Femur (tissue), 1 donor: ENCODE data around the gene CCR8.
"Not testable (repeated sequence)": the region's sequence is repeated elsewhere in the genome, so short reads cannot be mapped to it uniquely, and the experiment has no call there.

Experiments
- DNase-seq: peaks from one replicate; pipeline ENCODE4 v3.0.0-alpha.2; 2017

The CCR8 gene

GRCh38 chr3:39317571-39318169 is 11.8 kb upstream of the CCR8 start:
- DNase-seq, result no peak

- no peak for DNase-seq
Observed at GRCh38 chr3:39318301-39318700, 11.2 kb upstream of the CCR8 start.

GRCh38 chr3:39319249-39319648 is 10.3 kb upstream of the CCR8 start:
- no peak for DNase-seq

GRCh38 chr3:39321574-39321983 is 7.9 kb upstream of the CCR8 start:
- DNase-seq, result not testable (repeated sequence)

GRCh38 chr3:39322209-39322715 is 7.2 kb upstream of the CCR8 start:
- DNase-seq, result not testable (repeated sequence)

GRCh38 chr3:39322936-39323335 is 6.6 kb upstream of the CCR8 start:
- DNase-seq, result no peak

GRCh38 chr3:39323494-39323893 is 6.0 kb upstream of the CCR8 start:
- DNase-seq, result no peak

- DNase-seq, result no peak
Observed at GRCh38 chr3:39325236-39325635, 4.3 kb upstream of the CCR8 start.

GRCh38 chr3:39327053-39327745 is 2.3 kb upstream of the CCR8 start:
- DNase-seq, result no peak

- no peak for DNase-seq
Observed at GRCh38 chr3:39327746-39328349, 1.7 kb upstream of the CCR8 start.

- no peak for DNase-seq
Observed at GRCh38 chr3:39330824-39331223, 1.3 kb downstream of the CCR8 start.

- DNase-seq, result no peak
Observed at GRCh38 chr3:39332525-39332924, 3.0 kb downstream of the CCR8 start.

- no peak for DNase-seq
Observed at GRCh38 chr3:39333607-39334006, 4.1 kb downstream of the CCR8 start.

GRCh38 chr3:39334205-39334604 is 4.7 kb downstream of the CCR8 start:
- no peak for DNase-seq

GRCh38 chr3:39338201-39338600 is 8.7 kb downstream of the CCR8 start:
- DNase-seq, result no peak

GRCh38 chr3:39339086-39339485 is 9.6 kb downstream of the CCR8 start:
- no peak for DNase-seq

GRCh38 chr3:39343076-39343717 is 13.7 kb downstream of the CCR8 start:
- no peak for DNase-seq

- no peak for DNase-seq
Observed at GRCh38 chr3:39343760-39344159, 14.3 kb downstream of the CCR8 start.

GRCh38 chr3:39344746-39345344 is 15.3 kb downstream of the CCR8 start:
- DNase-seq, result no peak

GRCh38 chr3:39346785-39347585 is 17.5 kb downstream of the CCR8 start:
- DNase-seq, result no peak

- no peak for DNase-seq
Observed at GRCh38 chr3:39347586-39347876, 18.0 kb downstream of the CCR8 start.

- no peak for DNase-seq
Observed at GRCh38 chr3:39349080-39349479, 19.6 kb downstream of the CCR8 start.

- no peak for DNase-seq
Observed at GRCh38 chr3:39350714-39351113, 21.2 kb downstream of the CCR8 start.
